Upper lobe of left lung (tissue), 6 donors: Measurements from ENCODE around the gene ATP5PB. TPM values are rescaled to one million over a fixed set of nuclear protein-coding genes. Genes with fewer than 3 reads are reported as not detected.

Source experiments
- ATAC-seq, 2 donors: fragments of 200-7000 bp; cut with Tn5 transposase; one replicate each; pipeline ENCODE4 v1.9.1; 2022; ENCODE audit warnings: mild to moderate bottlenecking in 2 of 2, moderate library complexity in 2 of 2; ENCODE audit not compliant: low FRiP score in 2 of 2
- DNase-seq, 2 donors: peaks; one replicate each; pipeline ENCODE4 v3.0.0-alpha.2; 2019 to 2020
- H3K27ac ChIP-seq, 4 donors: fragments of 200-600 bp; sonication (generic); one replicate each; pipeline ENCODE4 v1.5.1; 2016 to 2019
- H3K27me3 ChIP-seq, 4 donors: fragments of 200-600 bp; sonication (generic); one replicate each; pipeline ENCODE4 v1.5.1; 2017 to 2019
- H3K36me3 ChIP-seq, 4 donors: fragments of 200-600 bp; sonication (generic); one replicate each; pipeline ENCODE4 v1.5.1; 2016 to 2019
- H3K4me1 ChIP-seq, 4 donors: fragments of 200-600 bp; sonication (generic); one replicate each; pipeline ENCODE4 v1.5.1; 2018 to 2019
- H3K4me3 ChIP-seq, 4 donors: fragments of 200-600 bp; sonication (generic); one replicate each; pipeline ENCODE4 v1.5.1; 2017 to 2019; ENCODE audit warnings: mild to moderate bottlenecking in 2 of 4, moderate library complexity in 1 of 4
- H3K9me3 ChIP-seq, 4 donors: fragments of 200-600 bp; sonication (generic); one replicate each; pipeline ENCODE4 v1.5.1; 2018 to 2019
- CTCF ChIP-seq, 6 experiments: fragments of 450-650 bp in 4 of 6; fragments of 200-600 bp in 2 of 6; sonication (generic) in 2 of 6; IDR thresholded peaks; one replicate each; pipeline ENCODE4 v1.5.1; 2016 to 2019; ENCODE audit warnings: antibody characterized with exemption in 6 of 6
- EP300 ChIP-seq, 4 donors: sonication (generic); formaldehyde crosslinking; IDR thresholded peaks; one replicate each; pipeline ENCODE4 v1.5.1; 2017; ENCODE audit warnings: antibody characterized with exemption in 4 of 4, control low read depth in 2 of 4
- POLR2A ChIP-seq, 4 donors: fragments of 450-650 bp; IDR thresholded peaks; one replicate each; pipeline ENCODE4 v1.5.1; 2016 to 2017; ENCODE audit warnings: antibody characterized with exemption in 4 of 4, mild to moderate bottlenecking in 2 of 4
- POLR2AphosphoS5 ChIP-seq, 2 donors: sonication (generic); formaldehyde crosslinking; IDR thresholded peaks; one replicate each; pipeline ENCODE4 v1.5.1; 2017; ENCODE audit warnings: antibody characterized with exemption in 2 of 2
- WGBS, 2 donors: methylation state at CpG; one replicate each; pipeline ENCODE4 v1.1.5; 2017 to 2018; 5-methylcytosine and 5-hydroxymethylcytosine counted together
- total RNA-seq, 6 donors: library from RNA; depleted of rRNA in 4 of 6; stranded (reverse); fragments of >200 nt in 4 of 6; gene quantifications; one replicate each; pipeline versions ENCODE4 v1.1.0 to v1.2.1, GENCODE V29; 2016 to 2021
- donor health status: DM: no; HTN: no; CAD: no; lungs with moderate emphysema.
- donor health status: DM: no; HTN: yes; CAD: no; lungs with severe emphysema.

ATP5PB gene
- total RNA-seq, 6 donors from 2014 or later = 38.8 to 149 (median 132) TPM

GRCh38 chr1:111448482-111448917 lies 764 bp upstream of the ATP5PB start:
- WGBS, 2 donors = 2 to 7% methylated on average over 5 to 25 of the region's 25 CpGs
- TF ChIP-seq EP300 (IDR thresholded peaks at IDR 0.05) = no peak
- TF ChIP-seq POLR2A (IDR thresholded peaks at IDR 0.05) = peak in 1 of 4 donors; percentile 38
- no peaks in the 10 kb centered on the region for H3K9me3 ChIP-seq
- ATAC-seq (peak; percentile 28 to 49), DNase-seq (peak in 1 of 2 donors; percentile 26)
- H3K36me3 ChIP-seq = peaks cover under 1 to 41% (median 13%) of the 10 kb centered on the region in 4 donors
- H3K27me3 ChIP-seq = no peaks in the 10 kb centered on the region
- H3K4me1 ChIP-seq = peaks cover 33 to 48% (median 40%) of the 10 kb centered on the region in 4 donors
- peak overlapping the region; percentile 84 to 94 (median 92) for H3K27ac ChIP-seq
- H3K4me3 ChIP-seq = peak overlapping the region; percentile 73 to 94 (median 92)

- Histone ChIP-seq H3K4me1 (peaks cover 35 to 48% (median 44%) of the 10 kb centered on the region in 4 donors), H3K27me3 (no peaks in the 10 kb centered on the region), H3K9me3 (no peaks in the 10 kb centered on the region), H3K36me3 (peaks cover 0 to 42% (median 10%) of the 10 kb centered on the region in 4 donors), H3K27ac (peak overlapping the region; percentile 84 to 94 (median 92)), H3K4me3 (peak overlapping the region; percentile 33 to 94 (median 82))
- TF ChIP-seq POLR2AphosphoS5 (IDR thresholded peaks at IDR 0.05) (no peak), POLR2A (IDR thresholded peaks at IDR 0.05) (no peak), CTCF (IDR thresholded peaks at IDR 0.05) (no peak), EP300 (IDR thresholded peaks at IDR 0.05) (no peak)
- 0 to 1% methylated on average over 8 of the region's 8 CpGs for WGBS, 2 donors
- no peak for ATAC-seq
- no peak for DNase-seq
These were observed 396 bp downstream of the ATP5PB start for GRCh38 chr1:111449703-111450017.

- no peak for ATAC-seq
- Histone ChIP-seq H3K27ac (peak overlapping the region in 3 of 4 donors; percentile 84 to 94 (median 92)), H3K36me3 (peaks cover 0 to 42% (median 10%) of the 10 kb centered on the region in 4 donors), H3K4me3 (peak overlapping the region; percentile 33 to 94 (median 82)), H3K9me3 (no peaks in the 10 kb centered on the region), H3K4me1 (peaks cover 39 to 48% (median 46%) of the 10 kb centered on the region in 4 donors), H3K27me3 (no peaks in the 10 kb centered on the region)
- TF ChIP-seq POLR2AphosphoS5 (IDR thresholded peaks at IDR 0.05) (no peak), EP300 (IDR thresholded peaks at IDR 0.05) (no peak), CTCF (IDR thresholded peaks at IDR 0.05) (no peak), POLR2A (IDR thresholded peaks at IDR 0.05) (no peak)
- no peak for DNase-seq
- WGBS, 2 donors = 44 to 51% methylated on average over 3 of the region's 3 CpGs
These were observed 921 bp downstream of the ATP5PB start for GRCh38 chr1:111450185-111450584.

- Histone ChIP-seq H3K36me3 (peaks cover 15 to 47% (median 21%) of the 10 kb centered on the region in 4 donors), H3K4me3 (no peak overlapping the region), H3K27me3 (no peaks in the 10 kb centered on the region), H3K4me1 (peaks cover 31 to 40% (median 38%) of the 10 kb centered on the region in 4 donors), H3K9me3 (no peaks in the 10 kb centered on the region), H3K27ac (no peak overlapping the region)
- WGBS, 2 donors = 80 to 86% methylated on average over 3 of the region's 3 CpGs
- TF ChIP-seq POLR2AphosphoS5 (IDR thresholded peaks at IDR 0.05) (no peak), CTCF (IDR thresholded peaks at IDR 0.05) (no peak), POLR2A (IDR thresholded peaks at IDR 0.05) (no peak), EP300 (IDR thresholded peaks at IDR 0.05) (no peak)
- DNase-seq (no peak), ATAC-seq (no peak)
These were observed 3.3 kb downstream of the ATP5PB start for GRCh38 chr1:111452581-111452980.

- Histone ChIP-seq H3K27me3 (no peaks in the 10 kb centered on the region), H3K9me3 (no peaks in the 10 kb centered on the region), H3K4me3 (no peak overlapping the region), H3K27ac (no peak overlapping the region), H3K36me3 (peaks cover 24 to 58% (median 32%) of the 10 kb centered on the region in 4 donors), H3K4me1 (peaks cover 27 to 34% (median 29%) of the 10 kb centered on the region in 4 donors)
- ATAC-seq = no peak
- TF ChIP-seq POLR2AphosphoS5 (IDR thresholded peaks at IDR 0.05) (no peak), EP300 (IDR thresholded peaks at IDR 0.05) (no peak), POLR2A (IDR thresholded peaks at IDR 0.05) (no peak), CTCF (IDR thresholded peaks at IDR 0.05) (no peak)
- no peak for DNase-seq
- 74 to 92% methylated on average over 3 of the region's 3 CpGs for WGBS, 2 donors
These were observed 4.4 kb downstream of the ATP5PB start for GRCh38 chr1:111453706-111454105.
